Vagina (tissue), 2 donors: ENCODE results near the gene ARSB.

Source experiments
- POLR2A ChIP-seq, 2 donors: fragments of 450-650 bp; IDR thresholded peaks; one replicate each; pipeline ENCODE4 v1.6.1; 2017; ENCODE audit warnings: antibody characterized with exemption in 2 of 2, mild to moderate bottlenecking in 2 of 2, moderate library complexity in 2 of 2
- POLR2AphosphoS5 ChIP-seq, 2 donors: sonication (generic); formaldehyde crosslinking; IDR thresholded peaks; one replicate each; pipeline ENCODE4 v1.9.0; 2017; ENCODE audit warnings: antibody characterized with exemption in 2 of 2, mild to moderate bottlenecking in 2 of 2, low read depth in 1 of 2; ENCODE audit not compliant: insufficient read depth in 1 of 2
- TF ChIP-seq, protein P1 (sequence below), 3 experiments: fragments of 450-650 bp in 2 of 3; fragments of 200-600 bp in 1 of 3; sonication (generic) in 1 of 3; IDR thresholded peaks; one replicate each; pipeline ENCODE4 v1.5.1; 2017 to 2019; ENCODE audit warnings: antibody characterized with exemption in 3 of 3, mild to moderate bottlenecking in 2 of 3, moderate library complexity in 2 of 3

DNA sequence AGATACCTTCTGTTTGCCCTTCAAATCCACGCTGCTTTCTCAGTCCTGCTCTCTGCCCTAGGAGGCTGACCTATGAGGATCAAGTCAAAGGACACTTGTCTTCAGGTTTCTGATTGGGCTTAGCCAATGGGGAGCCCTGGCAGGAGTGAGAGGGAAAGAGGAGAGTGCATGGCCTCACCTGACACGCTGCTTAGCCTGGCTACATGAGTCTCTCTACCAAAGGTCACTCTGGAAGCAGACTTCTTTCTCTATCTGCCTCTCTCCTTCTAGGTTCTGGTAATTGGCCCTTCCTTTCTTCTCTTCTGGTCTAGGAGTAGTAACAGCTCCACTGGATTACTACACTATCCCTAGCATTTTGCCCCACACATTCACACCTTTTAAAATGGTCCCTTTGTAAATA lies 13.1 kb downstream of the ARSB start:
- TF ChIP-seq POLR2A (IDR thresholded peaks at IDR 0.05) (no peak), POLR2AphosphoS5 (IDR thresholded peaks at IDR 0.05; ENCODE audit: insufficient read depth in 1 of 2, low read depth in 1 of 2) (no peak)
- TF ChIP-seq, protein P1, sequence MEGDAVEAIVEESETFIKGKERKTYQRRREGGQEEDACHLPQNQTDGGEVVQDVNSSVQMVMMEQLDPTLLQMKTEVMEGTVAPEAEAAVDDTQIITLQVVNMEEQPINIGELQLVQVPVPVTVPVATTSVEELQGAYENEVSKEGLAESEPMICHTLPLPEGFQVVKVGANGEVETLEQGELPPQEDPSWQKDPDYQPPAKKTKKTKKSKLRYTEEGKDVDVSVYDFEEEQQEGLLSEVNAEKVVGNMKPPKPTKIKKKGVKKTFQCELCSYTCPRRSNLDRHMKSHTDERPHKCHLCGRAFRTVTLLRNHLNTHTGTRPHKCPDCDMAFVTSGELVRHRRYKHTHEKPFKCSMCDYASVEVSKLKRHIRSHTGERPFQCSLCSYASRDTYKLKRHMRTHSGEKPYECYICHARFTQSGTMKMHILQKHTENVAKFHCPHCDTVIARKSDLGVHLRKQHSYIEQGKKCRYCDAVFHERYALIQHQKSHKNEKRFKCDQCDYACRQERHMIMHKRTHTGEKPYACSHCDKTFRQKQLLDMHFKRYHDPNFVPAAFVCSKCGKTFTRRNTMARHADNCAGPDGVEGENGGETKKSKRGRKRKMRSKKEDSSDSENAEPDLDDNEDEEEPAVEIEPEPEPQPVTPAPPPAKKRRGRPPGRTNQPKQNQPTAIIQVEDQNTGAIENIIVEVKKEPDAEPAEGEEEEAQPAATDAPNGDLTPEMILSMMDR (IDR thresholded peaks at IDR 0.05) = no peak
